Transverse colon (tissue), 4 donors: ENCODE data around the gene SYNJ2. TPM values are rescaled to one million over a fixed set of nuclear protein-coding genes. Genes with fewer than 3 reads are reported as not detected.

ENCODE experiments used
- DNase-seq: peaks from one replicate; pipeline ENCODE4 v3.0.0-alpha.2; 2019
- H3K27ac ChIP-seq, 4 donors: fragments of 200-600 bp; sonication (generic); 2 replicates each; pipeline ENCODE4 v1.5.1; 2016 to 2018; ENCODE audit warnings: inconsistent platforms in 4 of 4
- H3K27me3 ChIP-seq: fragments of 200-600 bp; sonication (generic); 2 replicates; pipeline ENCODE4 v1.5.1; 2017; ENCODE audit warnings: inconsistent platforms
- H3K36me3 ChIP-seq, 4 donors: fragments of 200-600 bp; sonication (generic); 2 replicates each; pipeline ENCODE4 v1.5.1; 2017 to 2019; ENCODE audit warnings: inconsistent platforms in 4 of 4
- H3K4me1 ChIP-seq, 4 donors: fragments of 200-600 bp; sonication (generic); 2 replicates each; pipeline ENCODE4 v1.5.1; 2017 to 2020; ENCODE audit warnings: inconsistent platforms in 4 of 4
- H3K4me3 ChIP-seq, 4 donors: fragments of 200-600 bp; sonication (generic); 1 replicate in 1 of 4; 2 replicates in 3 of 4; pipeline versions ENCODE4 v1.5.1 to v1.6.1; 2017 to 2019; ENCODE audit warnings: inconsistent platforms in 4 of 4
- H3K9me3 ChIP-seq, 2 donors: fragments of 200-600 bp; sonication (generic); 2 replicates each; pipeline ENCODE4 v1.5.1; 2017 to 2019; ENCODE audit warnings: inconsistent platforms in 2 of 2
- CTCF ChIP-seq, 5 experiments: fragments of 200-600 bp in 3 of 5; fragments of 450-650 bp in 2 of 5; sonication (generic) in 3 of 5; IDR thresholded peaks; 1 replicate in 2 of 5; 2 replicates in 3 of 5; pipeline ENCODE4 v1.5.1; 2016 to 2017; ENCODE audit warnings: antibody characterized with exemption in 5 of 5, inconsistent platforms in 3 of 5, mild to moderate bottlenecking in 2 of 5, moderate library complexity in 1 of 5
- EP300 ChIP-seq: sonication (generic); formaldehyde crosslinking; IDR thresholded peaks from one replicate; pipeline ENCODE4 v1.6.1; 2017; ENCODE audit warnings: antibody characterized with exemption, low read depth
- POLR2A ChIP-seq: fragments of 450-650 bp; IDR thresholded peaks from one replicate; pipeline ENCODE4 v1.6.1; 2016; ENCODE audit warnings: antibody characterized with exemption, mild to moderate bottlenecking, moderate library complexity
- POLR2AphosphoS5 ChIP-seq, 3 donors: sonication (generic); formaldehyde crosslinking; IDR thresholded peaks; one replicate each; pipeline ENCODE4 v1.6.1; 2016; ENCODE audit warnings: antibody characterized with exemption in 3 of 3
- WGBS, 2 donors: methylation state at CpG; one replicate each; pipeline ENCODE4 v1.1.5; 2018; ENCODE audit warnings: low coverage in 1 of 2; 5-methylcytosine and 5-hydroxymethylcytosine counted together
- in situ Hi-C, 4 donors: fragments of 200-750 bp; cut with MboI; loops; one replicate each; pipeline versions ENCODE4 v1.15.0 to v1.15.1; 2017; ENCODE audit warnings: low sequenced_read_pairs in 3 of 4, low pct_ligation_motif_present in 1 of 4, low pct_unique_long_range_greater_than_20kb in 1 of 4
- intact Hi-C: fragments of 100-400 bp; cut with DNase I; formaldehyde crosslinking; loops from one replicate; pipeline ENCODE4 v1.15.1; 2023; ENCODE audit warnings: low total_unique reads
- total RNA-seq, 4 donors: library from RNA; depleted of rRNA; stranded (reverse); fragments of >200 nt; gene quantifications; one replicate each; pipeline ENCODE4 v1.1.0, GENCODE V29; 2016

SYNJ2 gene
- total RNA-seq, 4 donors from 2014 or later = 27.8 to 42.6 (median 31.8) TPM

GRCh38 chr6:158021376-158021775 is 39.7 kb downstream of the SYNJ2 start:
- Histone ChIP-seq H3K9me3 (no peaks in the 10 kb centered on the region), H3K27me3 (no peaks in the 10 kb centered on the region), H3K27ac (no peak overlapping the region), H3K4me1 (peaks cover 6 to 20% (median 8%) of the 10 kb centered on the region in 4 donors), H3K4me3 (no peak overlapping the region), H3K36me3 (no peaks in the 10 kb centered on the region)
- DNase-seq = no peak
- 94% methylated on average over 4 of the region's 4 CpGs; no CpG with 5 or more reads in 1 of the 2 donors for WGBS, 2 donors
- in situ Hi-C loops (no loop called here), intact Hi-C loops (no loop called here)
- no peak for TF ChIP-seq POLR2AphosphoS5 (IDR thresholded peaks at IDR 0.05)
- TF ChIP-seq EP300 = no peak
- TF ChIP-seq POLR2A = no peak
- TF ChIP-seq CTCF (IDR thresholded peaks at IDR 0.05) = no peak

GRCh38 chr6:158021814-158022748 is 40.4 kb downstream of the SYNJ2 start:
- Histone ChIP-seq H3K4me1 (peaks cover 13 to 27% (median 14%) of the 10 kb centered on the region in 4 donors), H3K36me3 (no peaks in the 10 kb centered on the region), H3K27ac (no peak overlapping the region), H3K9me3 (no peaks in the 10 kb centered on the region), H3K4me3 (no peak overlapping the region), H3K27me3 (no peaks in the 10 kb centered on the region)
- no peak for DNase-seq
- TF ChIP-seq POLR2AphosphoS5 (IDR thresholded peaks at IDR 0.05) (no peak), EP300 (no peak), POLR2A (no peak)
- in situ Hi-C loops = no loop called here
- WGBS, 2 donors = 95% methylated on average over 14 of the region's 14 CpGs; no CpG with 5 or more reads in 1 of the 2 donors
- intact Hi-C loops = no loop called here

GRCh38 chr6:158022749-158023596 is 41.3 kb downstream of the SYNJ2 start:
- Histone ChIP-seq H3K9me3 (no peaks in the 10 kb centered on the region), H3K27ac (no peak overlapping the region), H3K36me3 (no peaks in the 10 kb centered on the region), H3K4me3 (no peak overlapping the region), H3K4me1 (peaks cover 15 to 35% (median 17%) of the 10 kb centered on the region in 4 donors), H3K27me3 (no peaks in the 10 kb centered on the region)
- TF ChIP-seq POLR2A (no peak), CTCF (IDR thresholded peaks at IDR 0.05) (no peak), EP300 (no peak), POLR2AphosphoS5 (IDR thresholded peaks at IDR 0.05) (no peak)
- 86 to 92% methylated on average over 6 to 14 of the region's 14 CpGs for WGBS, 2 donors
- in situ Hi-C loops = no loop called here
- no peak for DNase-seq
- intact Hi-C loops = no loop called here

DNA sequence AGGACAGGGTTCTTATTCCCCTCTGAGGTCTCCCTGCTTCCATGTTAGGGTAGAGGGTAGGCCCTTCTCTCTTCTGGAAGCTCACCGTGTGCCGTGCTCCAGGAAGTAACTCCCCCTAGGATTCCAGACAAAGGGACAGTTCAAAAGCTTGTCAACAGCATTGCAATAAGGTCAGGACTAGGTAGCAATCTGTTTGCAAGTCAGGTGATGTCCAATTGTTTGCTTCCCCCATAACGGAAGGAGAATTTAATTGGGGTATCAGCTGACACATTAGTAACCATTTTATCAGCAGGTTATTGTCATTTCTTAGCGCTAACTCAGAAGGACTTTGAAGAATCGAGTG is 41.9 kb downstream of the SYNJ2 start:
- no peak for TF ChIP-seq EP300
- TF ChIP-seq POLR2AphosphoS5 (IDR thresholded peaks at IDR 0.05) = no peak
- no peak for TF ChIP-seq POLR2A
- TF ChIP-seq CTCF (IDR thresholded peaks at IDR 0.05) = no peak
- Histone ChIP-seq H3K9me3 (no peaks in the 10 kb centered on the region), H3K27ac (no peak overlapping the region), H3K36me3 (no peaks in the 10 kb centered on the region), H3K4me1 (peaks cover 15 to 32% (median 17%) of the 10 kb centered on the region in 4 donors), H3K27me3 (no peaks in the 10 kb centered on the region), H3K4me3 (no peak overlapping the region)
- 81 to 84% methylated on average over 3 to 5 of the region's 5 CpGs for WGBS, 2 donors
- DNase-seq = no peak
- intact Hi-C loops = no loop called here
- in situ Hi-C loops = no loop called here
